Keratinocyte (primary cell): ENCODE data around the gene CASQ1.

ENCODE experiments used
- EZH2 ChIP-seq: IDR thresholded peaks from one replicate; pipeline ENCODE4 v1.6.1; 2012; ENCODE audit warnings: inconsistent platforms, mild to moderate bottlenecking, low read length, moderate library complexity
- TF ChIP-seq, protein P1 (sequence below), 3 experiments: IDR thresholded peaks in 1 of 3; conservative IDR thresholded peaks in 1 of 3; optimal IDR thresholded peaks in 1 of 3; 2 replicates in 2 of 3; 3 replicates in 1 of 3; pipeline versions ENCODE3 to v1.5.1; 2011; ENCODE audit warnings: low read length in 3 of 3, mild to moderate bottlenecking in 3 of 3, moderate library complexity in 2 of 3, control low read depth in 1 of 3, inconsistent platforms in 1 of 3; ENCODE audit not compliant: insufficient read depth in 2 of 3; ENCODE audit errors: extremely low read depth in 1 of 3

DNA sequence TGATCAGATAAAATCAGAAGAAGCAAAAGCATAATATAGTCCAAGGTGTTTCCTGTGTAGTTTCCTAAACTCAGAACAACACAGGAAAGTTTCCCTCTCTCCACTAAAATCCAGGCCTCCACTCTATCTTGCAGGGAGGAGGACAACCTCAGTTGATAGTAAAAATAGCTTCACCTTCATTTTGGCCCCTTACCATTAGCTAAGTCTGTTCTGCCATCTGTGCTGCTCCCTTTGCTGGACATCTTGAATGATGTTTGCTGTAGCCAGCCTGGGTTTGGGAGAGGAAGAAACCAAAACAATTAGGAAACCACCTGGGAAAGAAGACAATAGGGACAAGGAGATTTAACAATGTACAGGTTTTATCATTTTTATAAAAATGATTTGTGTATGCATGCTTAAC lies 53.4 kb downstream of the CASQ1 start:
- TF ChIP-seq, protein P1, sequence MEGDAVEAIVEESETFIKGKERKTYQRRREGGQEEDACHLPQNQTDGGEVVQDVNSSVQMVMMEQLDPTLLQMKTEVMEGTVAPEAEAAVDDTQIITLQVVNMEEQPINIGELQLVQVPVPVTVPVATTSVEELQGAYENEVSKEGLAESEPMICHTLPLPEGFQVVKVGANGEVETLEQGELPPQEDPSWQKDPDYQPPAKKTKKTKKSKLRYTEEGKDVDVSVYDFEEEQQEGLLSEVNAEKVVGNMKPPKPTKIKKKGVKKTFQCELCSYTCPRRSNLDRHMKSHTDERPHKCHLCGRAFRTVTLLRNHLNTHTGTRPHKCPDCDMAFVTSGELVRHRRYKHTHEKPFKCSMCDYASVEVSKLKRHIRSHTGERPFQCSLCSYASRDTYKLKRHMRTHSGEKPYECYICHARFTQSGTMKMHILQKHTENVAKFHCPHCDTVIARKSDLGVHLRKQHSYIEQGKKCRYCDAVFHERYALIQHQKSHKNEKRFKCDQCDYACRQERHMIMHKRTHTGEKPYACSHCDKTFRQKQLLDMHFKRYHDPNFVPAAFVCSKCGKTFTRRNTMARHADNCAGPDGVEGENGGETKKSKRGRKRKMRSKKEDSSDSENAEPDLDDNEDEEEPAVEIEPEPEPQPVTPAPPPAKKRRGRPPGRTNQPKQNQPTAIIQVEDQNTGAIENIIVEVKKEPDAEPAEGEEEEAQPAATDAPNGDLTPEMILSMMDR (optimal IDR thresholded peaks at IDR 0.05 in 1 of 3, IDR thresholded peaks at IDR 0.05 in 1 of 3, conservative IDR thresholded peaks at IDR 0.05 in 1 of 3; ENCODE audit: extremely low read depth in 1 of 3, insufficient read depth in 2 of 3, low read length in 3 of 3): no peak
- TF ChIP-seq EZH2: no peak
